GM12878 (cell line): ENCODE results near the gene ETDB. TPM values are rescaled to one million over a fixed set of nuclear protein-coding genes. Genes with fewer than 3 reads are reported as not detected.
A peak's percentile ranks its signal among the peaks of the same experiment; 100 is the strongest.

ENCODE experiments used
- ATAC-seq: fragments of 200-7000 bp; cut with Tn5 transposase; 3 replicates; pipeline ENCODE4 v1.9.1; 2020; ENCODE audit warnings: mild to moderate bottlenecking, moderate library complexity
- BruUV-seq: library from RNA; stranded (reverse); fragments of 400-500 nt; replicated peaks from 2 replicates; lab custom pipeline; 2021; lab: Mats Ljungman, UMichigan
- CTCF ChIA-PET: fragments of 300-600 bp; sonication (Branson Sonifier 250); formaldehyde crosslinking; extraction: SDS; loops from one replicate; lab custom pipeline; 2021; ENCODE audit warnings: inconsistent platforms; lab: Yijun Ruan, JAX
- POLR2A ChIA-PET: fragments of 350-600 bp; formaldehyde crosslinking; extraction: SDS; loops from one replicate; lab custom pipeline; 2021; ENCODE audit warnings: inconsistent platforms; lab: Charles Lee
- RAD21 ChIA-PET: fragments of 300-600 bp; sonication (Branson Sonifier 250); formaldehyde crosslinking; loops from one replicate; lab custom pipeline; 2023; ENCODE audit warnings: antibody characterized with exemption; ENCODE audit not compliant: unreplicated experiment; lab: Charles Lee
- SMC1A ChIA-PET: fragments of 300-600 bp; sonication (Branson Sonifier 250); formaldehyde crosslinking; loops from one replicate; lab custom pipeline; 2023; ENCODE audit not compliant: unreplicated experiment, uncharacterized antibody; lab: Charles Lee
- DNase-seq: peaks from one replicate; pipeline ENCODE4 v3.0.0-alpha.2; 2011; ENCODE audit warnings: low read depth, low spot score
- FAIRE-seq: peaks from 3 replicates; lab custom pipeline; 2011; peaks lifted over from hg19 to GRCh38; lab: Jason Lieb, UNC
- H2AFZ ChIP-seq: 2 replicates; pipeline ENCODE4 v1.6.0; 2011; ENCODE audit warnings: low read depth, low read length, control low read depth; ENCODE audit not compliant: control insufficient read depth
- H3K27ac ChIP-seq: 2 replicates; pipeline ENCODE4 v1.5.1; 2011; ENCODE audit warnings: control low read depth; ENCODE audit not compliant: control insufficient read depth, insufficient read depth
- H3K27me3 ChIP-seq, 2 experiments: replicated peaks in 1 of 2; 2 replicates each; pipeline versions ENCODE4 v1.6.0 to v1.6.1; 2011; ENCODE audit warnings: low read length in 1 of 2; ENCODE audit not compliant: control insufficient read depth in 2 of 2, insufficient read depth in 2 of 2
- H3K36me3 ChIP-seq, 2 experiments: 2 replicates each; pipeline ENCODE4 v1.5.1; 2011; ENCODE audit warnings: low read length in 1 of 2; ENCODE audit not compliant: control insufficient read depth in 2 of 2, insufficient read depth in 2 of 2
- H3K4me1 ChIP-seq: 2 replicates; pipeline ENCODE4 v1.6.1; 2011; ENCODE audit warnings: mild to moderate bottlenecking, low read length, moderate library complexity, mixed read lengths; ENCODE audit not compliant: control insufficient read depth, insufficient read depth
- H3K4me2 ChIP-seq: 2 replicates; pipeline ENCODE4 v1.6.0; 2011; ENCODE audit warnings: control low read depth; ENCODE audit not compliant: control insufficient read depth, insufficient read depth
- H3K4me3 ChIP-seq: fragments of 200-600 bp; sonication (generic); 2 replicates; pipeline ENCODE4 v1.5.1; 2016
- H3K79me2 ChIP-seq: 2 replicates; pipeline ENCODE4 v1.6.0; 2011; ENCODE audit warnings: low read length; ENCODE audit not compliant: control insufficient read depth, insufficient read depth
- H3K9ac ChIP-seq: 2 replicates; pipeline ENCODE4 v1.8.0; 2011; ENCODE audit warnings: low read length, control low read depth, mixed read lengths; ENCODE audit not compliant: control insufficient read depth, insufficient read depth
- H3K9me3 ChIP-seq: replicated peaks from 3 replicates; pipeline ENCODE4 v1.5.1; 2011; ENCODE audit warnings: mild to moderate bottlenecking, low read length; ENCODE audit not compliant: control insufficient read depth, insufficient read depth
- H4K20me1 ChIP-seq: 2 replicates; pipeline ENCODE4 v1.6.0; 2011; ENCODE audit not compliant: control insufficient read depth, insufficient read depth
- CHD4 ChIP-seq: fragments of 200-600 bp; sonication (generic); IDR thresholded peaks from 2 replicates; pipeline ENCODE4 v1.6.1; 2016; ENCODE audit warnings: mild to moderate bottlenecking
- ETV6 ChIP-seq, 2 experiments: fragments of 450-650 bp in 1 of 2; IDR thresholded peaks in 1 of 2; conservative IDR thresholded peaks in 1 of 2; 2 replicates each; pipeline ENCODE4 v1.6.1; 2014; ENCODE audit warnings: antibody characterized with exemption in 1 of 2, borderline replicate concordance in 1 of 2, low read depth in 1 of 2, mild to moderate bottlenecking in 1 of 2, moderate library complexity in 1 of 2
- JUND ChIP-seq: IDR thresholded peaks from 2 replicates; pipeline ENCODE4 v1.6.1; 2012; ENCODE audit warnings: low read depth, mild to moderate bottlenecking, low read length, improper control_type of control experiment, moderate library complexity
- RAD21 ChIP-seq: IDR thresholded peaks from 2 replicates; pipeline ENCODE4 v1.6.1; 2011; ENCODE audit warnings: mild to moderate bottlenecking, low read depth, low read length, moderate library complexity; ENCODE audit not compliant: insufficient read depth
- SIX5 ChIP-seq: IDR thresholded peaks from 2 replicates; pipeline ENCODE4 v1.6.1; 2011; ENCODE audit warnings: mild to moderate bottlenecking, low read depth, low read length, moderate library complexity; ENCODE audit not compliant: severe bottlenecking
- SMC3 ChIP-seq: IDR thresholded peaks from 2 replicates; pipeline ENCODE4 v1.6.1; 2011; ENCODE audit warnings: low read length, improper control_type of control experiment, borderline replicate concordance
- YY1 ChIP-seq: IDR thresholded peaks from 2 replicates; pipeline ENCODE4 v1.6.1; 2011; ENCODE audit warnings: low read depth, mild to moderate bottlenecking, low read length
- WGBS: methylation state at CpG from one replicate; pipeline ENCODE4 v1.1.6; 2016; ENCODE audit warnings: low lambda C conversion rate; ENCODE audit not compliant: insufficient replicate concordance, insufficient coverage; ENCODE audit errors: missing lambda C conversion rate; 5-methylcytosine and 5-hydroxymethylcytosine counted together
- in situ Hi-C: fragments of 300-500 bp; cut with MboI; formaldehyde crosslinking; loops from 9 replicates; pipeline ENCODE4 v1.14.3; 2018; ENCODE audit warnings: mixed read lengths
- intact Hi-C: fragments of 100-400 bp; cut with micrococcal nuclease; formaldehyde crosslinking; loops from one replicate; pipeline ENCODE4 v1.14.2; 2022; ENCODE audit not compliant: unreplicated experiment
- polyA plus RNA-seq, 11 experiments: library from polyadenylated mRNA; depleted of rRNA in 4 of 11; unstranded in 6 of 11; stranded (reverse) in 5 of 11; fragments of >200 nt; fragmentation: Nextera tagmentation in 4 of 11; fragmentation: Illumina TruSeq in 1 of 11; extraction: Ambion mirVana in 4 of 11; extraction: Trizol in 1 of 11; gene quantifications; 1 replicate in 1 of 11; 2 replicates in 10 of 11; pipeline versions ENCODE4 v1.2.1 to v1.2.3, GENCODE V29; 2011 to 2016; ENCODE audit warnings: inconsistent platforms in 2 of 11, missing spikeins in 2 of 11, low read depth in 1 of 11
- total RNA-seq, 4 experiments: library from RNA; depleted of rRNA in 3 of 4; stranded (reverse); fragments of >200 nt in 3 of 4; fragmentation: Illumina TruSeq in 1 of 4; extraction: Trizol in 1 of 4; gene quantifications; 2 replicates each; pipeline versions ENCODE4 v1.2.1 to v1.2.3, GENCODE V29; 2013 to 2021
- TF ChIP-seq, protein P1 (sequence below): fragments of 450-650 bp; formaldehyde crosslinking; IDR thresholded peaks from 2 replicates; pipeline ENCODE4 v1.4.0; 2022; ENCODE audit warnings: mild to moderate bottlenecking, moderate library complexity
- TF ChIP-seq, protein P2 (sequence below): fragments of 450-650 bp; IDR thresholded peaks from 2 replicates; pipeline ENCODE4 v1.6.1; 2017; ENCODE audit warnings: low read depth, mild to moderate bottlenecking, moderate library complexity
- TF ChIP-seq, protein P3 (sequence below), 3 experiments: IDR thresholded peaks in 2 of 3; conservative IDR thresholded peaks in 1 of 3; 2 replicates each; pipeline ENCODE4 v1.5.1; 2011; ENCODE audit warnings: low read depth in 3 of 3, low read length in 3 of 3, mild to moderate bottlenecking in 3 of 3, control low read depth in 2 of 3, moderate library complexity in 2 of 3, inconsistent platforms in 1 of 3, mixed read lengths in 1 of 3; ENCODE audit not compliant: control insufficient read depth in 2 of 3, insufficient read depth in 1 of 3; ENCODE audit errors: extremely low read depth in 1 of 3
- TF ChIP-seq, protein P4 (sequence below): fragments of 450-650 bp; IDR thresholded peaks from 2 replicates; pipeline ENCODE4 v1.6.1; 2018; ENCODE audit warnings: borderline replicate concordance, mild to moderate bottlenecking; ENCODE audit not compliant: partially characterized antibody

Gene ETDB
- total and polyA plus RNA-seq, 10 of the 15 experiments (the other 5 are each of a cell fraction or from before 2014, with no cell fraction given), result not detected

- BruUV-seq, result no TSS peak
- WGBS, result 15% methylated on average over 5 of the region's 5 CpGs
- Histone ChIP-seq H3K27me3 (no peaks in the 10 kb centered on the region), H3K27ac (no peak overlapping the region), H3K4me2 (no peak overlapping the region), H3K4me1 (no peaks in the 10 kb centered on the region), H3K4me3 (no peak overlapping the region), H3K79me2 (no peaks in the 10 kb centered on the region), H3K36me3 (no peaks in the 10 kb centered on the region), H3K9ac (no peak overlapping the region), H4K20me1 (no peaks in the 10 kb centered on the region), H2AFZ (no peak overlapping the region), H3K9me3 (no peaks in the 10 kb centered on the region)
- DNase-seq (no peak), ATAC-seq (peak; percentile 81), FAIRE-seq (no peak)
- ChIA-PET POLR2A (no interaction called here), RAD21 (no interaction called here), SMC1A (interaction anchor here (1.0 to 1.6 kb wide), 2 partner anchors 93 to 373 kb away, joined by 4 read pairs; no protein-coding TSS in a partner anchor), CTCF (interaction anchor here (0.6 to 1.7 kb wide), 12 partner anchors 16 to 1940 kb away, joined by 3 to 9 read pairs (median 4); no protein-coding TSS in a partner anchor)
- intact Hi-C loops, result no loop called here
- in situ Hi-C loops, result loop anchor here (25.0 kb wide), 1 partner anchor 100 kb away; no protein-coding TSS in a partner anchor
- TF ChIP-seq JUND (no peak), YY1 (no peak), ETV6 (conservative IDR thresholded peaks at IDR 0.05 in 1 of 2, IDR thresholded peaks at IDR 0.05 in 1 of 2; ENCODE audit: borderline replicate concordance in 1 of 2, low read depth in 1 of 2) (no peak), SIX5 (no peak), CHD4 (no peak), SMC3 (peak; percentile 70; the same call in 1 of the 2 replicates), RAD21 (peak; percentile 65)
- TF ChIP-seq, protein P1, sequence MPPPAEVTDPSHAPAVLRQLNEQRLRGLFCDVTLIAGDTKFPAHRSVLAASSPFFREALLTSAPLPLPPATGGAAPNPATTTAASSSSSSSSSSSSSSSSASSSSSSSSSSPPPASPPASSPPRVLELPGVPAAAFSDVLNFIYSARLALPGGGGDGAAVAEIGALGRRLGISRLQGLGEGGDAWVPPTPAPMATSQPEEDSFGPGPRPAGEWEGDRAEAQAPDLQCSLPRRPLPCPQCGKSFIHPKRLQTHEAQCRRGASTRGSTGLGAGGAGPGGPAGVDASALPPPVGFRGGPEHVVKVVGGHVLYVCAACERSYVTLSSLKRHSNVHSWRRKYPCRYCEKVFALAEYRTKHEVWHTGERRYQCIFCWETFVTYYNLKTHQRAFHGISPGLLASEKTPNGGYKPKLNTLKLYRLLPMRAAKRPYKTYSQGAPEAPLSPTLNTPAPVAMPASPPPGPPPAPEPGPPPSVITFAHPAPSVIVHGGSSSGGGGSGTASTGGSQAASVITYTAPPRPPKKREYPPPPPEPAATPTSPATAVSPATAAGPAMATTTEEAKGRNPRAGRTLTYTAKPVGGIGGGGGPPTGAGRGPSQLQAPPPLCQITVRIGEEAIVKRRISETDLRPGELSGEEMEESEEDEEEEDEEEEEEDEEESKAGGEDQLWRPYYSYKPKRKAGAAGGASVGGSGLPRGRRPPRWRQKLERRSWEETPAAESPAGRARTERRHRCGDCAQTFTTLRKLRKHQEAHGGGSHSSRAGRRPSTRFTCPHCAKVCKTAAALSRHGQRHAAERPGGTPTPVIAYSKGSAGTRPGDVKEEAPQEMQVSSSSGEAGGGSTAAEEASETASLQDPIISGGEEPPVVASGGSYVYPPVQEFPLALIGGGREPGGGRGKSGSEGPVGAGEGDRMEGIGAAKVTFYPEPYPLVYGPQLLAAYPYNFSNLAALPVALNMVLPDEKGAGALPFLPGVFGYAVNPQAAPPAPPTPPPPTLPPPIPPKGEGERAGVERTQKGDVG, result no peak
- TF ChIP-seq, protein P2, sequence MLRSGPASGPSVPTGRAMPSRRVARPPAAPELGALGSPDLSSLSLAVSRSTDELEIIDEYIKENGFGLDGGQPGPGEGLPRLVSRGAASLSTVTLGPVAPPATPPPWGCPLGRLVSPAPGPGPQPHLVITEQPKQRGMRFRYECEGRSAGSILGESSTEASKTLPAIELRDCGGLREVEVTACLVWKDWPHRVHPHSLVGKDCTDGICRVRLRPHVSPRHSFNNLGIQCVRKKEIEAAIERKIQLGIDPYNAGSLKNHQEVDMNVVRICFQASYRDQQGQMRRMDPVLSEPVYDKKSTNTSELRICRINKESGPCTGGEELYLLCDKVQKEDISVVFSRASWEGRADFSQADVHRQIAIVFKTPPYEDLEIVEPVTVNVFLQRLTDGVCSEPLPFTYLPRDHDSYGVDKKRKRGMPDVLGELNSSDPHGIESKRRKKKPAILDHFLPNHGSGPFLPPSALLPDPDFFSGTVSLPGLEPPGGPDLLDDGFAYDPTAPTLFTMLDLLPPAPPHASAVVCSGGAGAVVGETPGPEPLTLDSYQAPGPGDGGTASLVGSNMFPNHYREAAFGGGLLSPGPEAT, result no peak
- TF ChIP-seq, protein P3, sequence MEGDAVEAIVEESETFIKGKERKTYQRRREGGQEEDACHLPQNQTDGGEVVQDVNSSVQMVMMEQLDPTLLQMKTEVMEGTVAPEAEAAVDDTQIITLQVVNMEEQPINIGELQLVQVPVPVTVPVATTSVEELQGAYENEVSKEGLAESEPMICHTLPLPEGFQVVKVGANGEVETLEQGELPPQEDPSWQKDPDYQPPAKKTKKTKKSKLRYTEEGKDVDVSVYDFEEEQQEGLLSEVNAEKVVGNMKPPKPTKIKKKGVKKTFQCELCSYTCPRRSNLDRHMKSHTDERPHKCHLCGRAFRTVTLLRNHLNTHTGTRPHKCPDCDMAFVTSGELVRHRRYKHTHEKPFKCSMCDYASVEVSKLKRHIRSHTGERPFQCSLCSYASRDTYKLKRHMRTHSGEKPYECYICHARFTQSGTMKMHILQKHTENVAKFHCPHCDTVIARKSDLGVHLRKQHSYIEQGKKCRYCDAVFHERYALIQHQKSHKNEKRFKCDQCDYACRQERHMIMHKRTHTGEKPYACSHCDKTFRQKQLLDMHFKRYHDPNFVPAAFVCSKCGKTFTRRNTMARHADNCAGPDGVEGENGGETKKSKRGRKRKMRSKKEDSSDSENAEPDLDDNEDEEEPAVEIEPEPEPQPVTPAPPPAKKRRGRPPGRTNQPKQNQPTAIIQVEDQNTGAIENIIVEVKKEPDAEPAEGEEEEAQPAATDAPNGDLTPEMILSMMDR (IDR thresholded peaks at IDR 0.05 in 2 of 3, conservative IDR thresholded peaks at IDR 0.05 in 1 of 3; ENCODE audit: control insufficient read depth in 2 of 3, extremely low read depth in 1 of 3, insufficient read depth in 1 of 3, low read depth in 3 of 3, low read length in 3 of 3), result peak; percentile 74 to 83 (median 78)
- TF ChIP-seq, protein P4, sequence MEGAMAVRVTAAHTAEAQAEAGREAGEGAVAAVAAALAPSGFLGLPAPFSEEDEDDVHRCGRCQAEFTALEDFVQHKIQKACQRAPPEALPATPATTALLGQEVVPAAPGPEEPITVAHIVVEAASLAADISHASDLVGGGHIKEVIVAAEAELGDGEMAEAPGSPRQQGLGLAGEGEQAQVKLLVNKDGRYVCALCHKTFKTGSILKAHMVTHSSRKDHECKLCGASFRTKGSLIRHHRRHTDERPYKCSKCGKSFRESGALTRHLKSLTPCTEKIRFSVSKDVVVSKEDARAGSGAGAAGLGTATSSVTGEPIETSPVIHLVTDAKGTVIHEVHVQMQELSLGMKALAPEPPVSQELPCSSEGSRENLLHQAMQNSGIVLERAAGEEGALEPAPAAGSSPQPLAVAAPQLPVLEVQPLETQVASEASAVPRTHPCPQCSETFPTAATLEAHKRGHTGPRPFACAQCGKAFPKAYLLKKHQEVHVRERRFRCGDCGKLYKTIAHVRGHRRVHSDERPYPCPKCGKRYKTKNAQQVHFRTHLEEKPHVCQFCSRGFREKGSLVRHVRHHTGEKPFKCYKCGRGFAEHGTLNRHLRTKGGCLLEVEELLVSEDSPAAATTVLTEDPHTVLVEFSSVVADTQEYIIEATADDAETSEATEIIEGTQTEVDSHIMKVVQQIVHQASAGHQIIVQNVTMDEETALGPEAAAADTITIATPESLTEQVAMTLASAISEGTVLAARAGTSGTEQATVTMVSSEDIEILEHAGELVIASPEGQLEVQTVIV, result no peak
Observed at GRCh38 chrX:135112096-135112729, 8.1 kb downstream of the ETDB start.
